OCI-LY1 (cell line): ENCODE measurements around the gene SOBP.

Source experiments
- EZH2 ChIP-seq: fragments of 200-600 bp; sonication (generic), shearing (Covaris generic); IDR thresholded peaks from 2 replicates; pipeline ENCODE4 v1.8.0; 2017; ENCODE audit warnings: borderline replicate concordance, mixed run types, mild to moderate bottlenecking, antibody characterized with exemption, low read length, moderate library complexity, mixed read lengths
- TF ChIP-seq, protein P1 (sequence below): fragments of 200-600 bp; sonication (generic), shearing (Covaris generic); IDR thresholded peaks from 2 replicates; pipeline ENCODE4 v1.5.1; 2017; ENCODE audit warnings: mild to moderate bottlenecking, antibody characterized with exemption, low read length, moderate library complexity, mixed read lengths

DNA sequence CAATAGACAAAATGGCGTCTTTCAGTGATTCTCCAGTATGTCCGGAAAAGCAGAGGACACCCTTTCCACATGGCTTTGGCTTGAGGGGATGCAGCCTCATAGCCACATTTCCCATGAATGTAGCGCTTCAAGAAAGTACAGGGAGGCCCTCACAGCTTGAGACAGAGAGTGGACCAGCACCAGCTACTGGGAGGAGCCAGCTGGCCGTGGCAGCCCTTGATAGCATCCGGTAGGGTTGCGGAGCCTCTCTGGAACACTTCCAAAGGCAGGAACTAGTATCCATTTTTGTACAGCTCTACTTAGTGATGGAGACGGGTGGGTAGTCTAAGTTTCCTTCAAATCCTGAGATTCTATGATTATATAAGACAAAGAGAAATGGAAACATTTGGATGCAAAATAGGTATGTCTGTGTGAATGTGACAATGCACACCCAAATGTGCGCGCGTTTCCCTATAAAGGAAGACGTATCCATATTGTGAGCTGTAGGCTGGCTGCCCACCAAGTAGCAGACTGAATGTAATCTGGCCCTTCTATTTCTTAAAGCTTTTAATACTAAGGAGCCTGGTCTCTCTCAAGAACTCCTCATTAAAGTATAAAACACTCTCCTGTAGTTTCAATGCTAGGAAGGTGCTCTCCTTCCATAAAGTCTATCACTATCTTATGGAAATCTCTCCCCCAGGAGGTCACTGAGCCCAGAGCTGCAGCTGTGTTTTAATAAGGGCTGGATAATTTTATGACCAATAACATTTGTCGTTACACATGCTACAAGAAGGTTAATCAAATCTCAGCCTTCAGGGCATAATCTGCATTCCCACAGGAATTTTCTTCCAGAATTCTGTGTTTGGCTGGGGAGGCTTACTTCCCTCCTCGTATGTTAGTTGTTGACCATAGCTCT lies 74.0 kb downstream of the SOBP start:
- TF ChIP-seq, protein P1, sequence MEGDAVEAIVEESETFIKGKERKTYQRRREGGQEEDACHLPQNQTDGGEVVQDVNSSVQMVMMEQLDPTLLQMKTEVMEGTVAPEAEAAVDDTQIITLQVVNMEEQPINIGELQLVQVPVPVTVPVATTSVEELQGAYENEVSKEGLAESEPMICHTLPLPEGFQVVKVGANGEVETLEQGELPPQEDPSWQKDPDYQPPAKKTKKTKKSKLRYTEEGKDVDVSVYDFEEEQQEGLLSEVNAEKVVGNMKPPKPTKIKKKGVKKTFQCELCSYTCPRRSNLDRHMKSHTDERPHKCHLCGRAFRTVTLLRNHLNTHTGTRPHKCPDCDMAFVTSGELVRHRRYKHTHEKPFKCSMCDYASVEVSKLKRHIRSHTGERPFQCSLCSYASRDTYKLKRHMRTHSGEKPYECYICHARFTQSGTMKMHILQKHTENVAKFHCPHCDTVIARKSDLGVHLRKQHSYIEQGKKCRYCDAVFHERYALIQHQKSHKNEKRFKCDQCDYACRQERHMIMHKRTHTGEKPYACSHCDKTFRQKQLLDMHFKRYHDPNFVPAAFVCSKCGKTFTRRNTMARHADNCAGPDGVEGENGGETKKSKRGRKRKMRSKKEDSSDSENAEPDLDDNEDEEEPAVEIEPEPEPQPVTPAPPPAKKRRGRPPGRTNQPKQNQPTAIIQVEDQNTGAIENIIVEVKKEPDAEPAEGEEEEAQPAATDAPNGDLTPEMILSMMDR, result no peak
- TF ChIP-seq EZH2, result no peak
